ENCODE data around the gene CD244.

DNA sequence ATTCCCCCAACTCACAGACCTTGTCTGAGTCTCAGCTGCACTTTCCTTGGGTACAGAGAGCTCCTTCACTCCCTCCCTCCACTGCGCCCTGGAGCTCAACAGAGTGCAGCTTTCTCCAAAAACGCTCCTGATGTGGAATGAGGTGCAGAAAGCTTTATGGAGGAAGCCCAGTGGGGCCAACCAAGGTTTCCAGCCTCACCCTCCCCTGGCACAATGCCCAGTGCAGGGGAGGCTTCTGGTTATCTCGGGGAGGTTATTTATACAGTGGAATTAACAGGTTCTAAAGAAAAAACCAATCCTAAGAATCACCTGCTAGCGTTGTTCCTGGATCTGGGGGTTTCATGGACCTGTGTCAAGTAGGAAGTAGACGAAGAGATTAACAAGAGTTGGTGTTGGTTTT, 22.4 kb upstream of the CD244 start, which contains the start of gene ITLN1:
- TF ChIP-seq, protein P1, sequence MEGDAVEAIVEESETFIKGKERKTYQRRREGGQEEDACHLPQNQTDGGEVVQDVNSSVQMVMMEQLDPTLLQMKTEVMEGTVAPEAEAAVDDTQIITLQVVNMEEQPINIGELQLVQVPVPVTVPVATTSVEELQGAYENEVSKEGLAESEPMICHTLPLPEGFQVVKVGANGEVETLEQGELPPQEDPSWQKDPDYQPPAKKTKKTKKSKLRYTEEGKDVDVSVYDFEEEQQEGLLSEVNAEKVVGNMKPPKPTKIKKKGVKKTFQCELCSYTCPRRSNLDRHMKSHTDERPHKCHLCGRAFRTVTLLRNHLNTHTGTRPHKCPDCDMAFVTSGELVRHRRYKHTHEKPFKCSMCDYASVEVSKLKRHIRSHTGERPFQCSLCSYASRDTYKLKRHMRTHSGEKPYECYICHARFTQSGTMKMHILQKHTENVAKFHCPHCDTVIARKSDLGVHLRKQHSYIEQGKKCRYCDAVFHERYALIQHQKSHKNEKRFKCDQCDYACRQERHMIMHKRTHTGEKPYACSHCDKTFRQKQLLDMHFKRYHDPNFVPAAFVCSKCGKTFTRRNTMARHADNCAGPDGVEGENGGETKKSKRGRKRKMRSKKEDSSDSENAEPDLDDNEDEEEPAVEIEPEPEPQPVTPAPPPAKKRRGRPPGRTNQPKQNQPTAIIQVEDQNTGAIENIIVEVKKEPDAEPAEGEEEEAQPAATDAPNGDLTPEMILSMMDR (IDR thresholded peaks at IDR 0.05), result no peak
- TF ChIP-seq POLR2AphosphoS5 (IDR thresholded peaks at IDR 0.05), result no peak

Data from stomach (tissue), 4 donors.